Measurements from ENCODE around the gene PSMC5.

- no peak for TF ChIP-seq CEBPB (IDR thresholded peaks at IDR 0.05)
- TF ChIP-seq EP300 (IDR thresholded peaks at IDR 0.05; ENCODE audit: borderline replicate concordance): no peak
- TF ChIP-seq, protein P1, sequence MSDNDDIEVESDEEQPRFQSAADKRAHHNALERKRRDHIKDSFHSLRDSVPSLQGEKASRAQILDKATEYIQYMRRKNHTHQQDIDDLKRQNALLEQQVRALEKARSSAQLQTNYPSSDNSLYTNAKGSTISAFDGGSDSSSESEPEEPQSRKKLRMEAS (IDR thresholded peaks at IDR 0.05): no peak
- TF ChIP-seq TAF1 (IDR thresholded peaks at IDR 0.05; ENCODE audit: low read depth): no peak
- no peak for TF ChIP-seq FOXM1 (IDR thresholded peaks at IDR 0.05; ENCODE audit: borderline replicate concordance, low read depth)
- TF ChIP-seq EGR1 (IDR thresholded peaks at IDR 0.05): no peak
- no peak for TF ChIP-seq NFIC (IDR thresholded peaks at IDR 0.05)
- no peak for TF ChIP-seq TEAD4 (IDR thresholded peaks at IDR 0.05)
- no peak for TF ChIP-seq TCF12 (IDR thresholded peaks at IDR 0.05; ENCODE audit: low read depth)
- no peak for TF ChIP-seq CREB1 (IDR thresholded peaks at IDR 0.05; ENCODE audit: low read depth)
- no peak for TF ChIP-seq RAD21 (IDR thresholded peaks at IDR 0.05; ENCODE audit: low read depth)
- TF ChIP-seq ZBTB7A (IDR thresholded peaks at IDR 0.05; ENCODE audit: low read depth): no peak
These were observed 37.2 kb upstream of the PSMC5 start for GRCh38 chr17:63790057-63790456.
